Transverse colon (tissue), 4 donors: ENCODE data around the gene CARMIL1. TPM values are rescaled to one million over a fixed set of nuclear protein-coding genes. Genes with fewer than 3 reads are reported as not detected.

Source experiments
- DNase-seq: peaks from one replicate; pipeline ENCODE4 v3.0.0-alpha.2; 2019
- H3K27ac ChIP-seq, 4 donors: fragments of 200-600 bp; sonication (generic); 2 replicates each; pipeline ENCODE4 v1.5.1; 2016 to 2018; ENCODE audit warnings: inconsistent platforms in 4 of 4
- H3K27me3 ChIP-seq: fragments of 200-600 bp; sonication (generic); 2 replicates; pipeline ENCODE4 v1.5.1; 2017; ENCODE audit warnings: inconsistent platforms
- H3K36me3 ChIP-seq, 4 donors: fragments of 200-600 bp; sonication (generic); 2 replicates each; pipeline ENCODE4 v1.5.1; 2017 to 2019; ENCODE audit warnings: inconsistent platforms in 4 of 4
- H3K4me1 ChIP-seq, 4 donors: fragments of 200-600 bp; sonication (generic); 2 replicates each; pipeline ENCODE4 v1.5.1; 2017 to 2020; ENCODE audit warnings: inconsistent platforms in 4 of 4
- H3K4me3 ChIP-seq, 4 donors: fragments of 200-600 bp; sonication (generic); 1 replicate in 1 of 4; 2 replicates in 3 of 4; pipeline versions ENCODE4 v1.5.1 to v1.6.1; 2017 to 2019; ENCODE audit warnings: inconsistent platforms in 4 of 4
- H3K9me3 ChIP-seq, 2 donors: fragments of 200-600 bp; sonication (generic); 2 replicates each; pipeline ENCODE4 v1.5.1; 2017 to 2019; ENCODE audit warnings: inconsistent platforms in 2 of 2
- EP300 ChIP-seq: sonication (generic); formaldehyde crosslinking; IDR thresholded peaks from one replicate; pipeline ENCODE4 v1.6.1; 2017; ENCODE audit warnings: antibody characterized with exemption, low read depth
- POLR2A ChIP-seq: fragments of 450-650 bp; IDR thresholded peaks from one replicate; pipeline ENCODE4 v1.6.1; 2016; ENCODE audit warnings: antibody characterized with exemption, mild to moderate bottlenecking, moderate library complexity
- POLR2AphosphoS5 ChIP-seq, 3 donors: sonication (generic); formaldehyde crosslinking; IDR thresholded peaks; one replicate each; pipeline ENCODE4 v1.6.1; 2016; ENCODE audit warnings: antibody characterized with exemption in 3 of 3
- WGBS, 2 donors: methylation state at CpG; one replicate each; pipeline ENCODE4 v1.1.5; 2018; ENCODE audit warnings: low coverage in 1 of 2; 5-methylcytosine and 5-hydroxymethylcytosine counted together
- in situ Hi-C, 4 donors: fragments of 200-750 bp; cut with MboI; loops; one replicate each; pipeline versions ENCODE4 v1.15.0 to v1.15.1; 2017; ENCODE audit warnings: low sequenced_read_pairs in 3 of 4, low pct_ligation_motif_present in 1 of 4, low pct_unique_long_range_greater_than_20kb in 1 of 4
- intact Hi-C: fragments of 100-400 bp; cut with DNase I; formaldehyde crosslinking; loops from one replicate; pipeline ENCODE4 v1.15.1; 2023; ENCODE audit warnings: low total_unique reads
- total RNA-seq, 4 donors: library from RNA; depleted of rRNA; stranded (reverse); fragments of >200 nt; gene quantifications; one replicate each; pipeline ENCODE4 v1.1.0, GENCODE V29; 2016
- TF ChIP-seq, protein P1 (sequence below), 5 experiments: fragments of 200-600 bp in 3 of 5; fragments of 450-650 bp in 2 of 5; sonication (generic) in 3 of 5; IDR thresholded peaks; 1 replicate in 2 of 5; 2 replicates in 3 of 5; pipeline ENCODE4 v1.5.1; 2016 to 2017; ENCODE audit warnings: antibody characterized with exemption in 5 of 5, inconsistent platforms in 3 of 5, mild to moderate bottlenecking in 2 of 5, moderate library complexity in 1 of 5

The CARMIL1 gene
- total RNA-seq, 4 donors from 2014 or later = 25.1 to 93.5 (median 61.0) TPM

DNA sequence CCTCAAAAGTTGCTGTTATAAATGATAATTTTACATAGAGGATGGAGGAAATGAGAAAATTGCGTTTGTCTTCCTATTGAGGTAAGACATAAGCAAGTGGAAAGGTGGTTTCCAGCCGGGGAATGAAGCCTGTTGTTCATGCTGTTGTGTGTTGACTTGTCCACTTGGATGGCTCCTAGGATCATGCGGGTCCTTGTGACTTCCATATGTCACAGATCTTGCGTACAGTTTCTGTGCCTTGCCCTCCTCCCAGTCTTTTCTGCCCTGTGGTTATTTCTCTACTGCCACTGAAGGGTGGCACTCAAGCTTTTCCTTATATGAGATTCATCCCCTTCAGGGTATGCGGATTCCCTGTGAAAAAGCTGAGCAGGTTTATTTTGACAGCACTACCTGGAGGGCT is 116.6 kb downstream of the CARMIL1 start:
- Histone ChIP-seq H3K27ac (no peak overlapping the region), H3K36me3 (no peaks in the 10 kb centered on the region), H3K4me3 (no peak overlapping the region), H3K27me3 (no peaks in the 10 kb centered on the region), H3K4me1 (no peaks in the 10 kb centered on the region), H3K9me3 (no peaks in the 10 kb centered on the region)
- no peak for DNase-seq
- intact Hi-C loops (no loop called here), in situ Hi-C loops (no loop called here)
- WGBS, 2 donors = 77 to 100% methylated on average over 2 to 5 of the region's 5 CpGs
- TF ChIP-seq EP300 (no peak), POLR2A (no peak), POLR2AphosphoS5 (IDR thresholded peaks at IDR 0.05) (no peak)
- TF ChIP-seq, protein P1, sequence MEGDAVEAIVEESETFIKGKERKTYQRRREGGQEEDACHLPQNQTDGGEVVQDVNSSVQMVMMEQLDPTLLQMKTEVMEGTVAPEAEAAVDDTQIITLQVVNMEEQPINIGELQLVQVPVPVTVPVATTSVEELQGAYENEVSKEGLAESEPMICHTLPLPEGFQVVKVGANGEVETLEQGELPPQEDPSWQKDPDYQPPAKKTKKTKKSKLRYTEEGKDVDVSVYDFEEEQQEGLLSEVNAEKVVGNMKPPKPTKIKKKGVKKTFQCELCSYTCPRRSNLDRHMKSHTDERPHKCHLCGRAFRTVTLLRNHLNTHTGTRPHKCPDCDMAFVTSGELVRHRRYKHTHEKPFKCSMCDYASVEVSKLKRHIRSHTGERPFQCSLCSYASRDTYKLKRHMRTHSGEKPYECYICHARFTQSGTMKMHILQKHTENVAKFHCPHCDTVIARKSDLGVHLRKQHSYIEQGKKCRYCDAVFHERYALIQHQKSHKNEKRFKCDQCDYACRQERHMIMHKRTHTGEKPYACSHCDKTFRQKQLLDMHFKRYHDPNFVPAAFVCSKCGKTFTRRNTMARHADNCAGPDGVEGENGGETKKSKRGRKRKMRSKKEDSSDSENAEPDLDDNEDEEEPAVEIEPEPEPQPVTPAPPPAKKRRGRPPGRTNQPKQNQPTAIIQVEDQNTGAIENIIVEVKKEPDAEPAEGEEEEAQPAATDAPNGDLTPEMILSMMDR (IDR thresholded peaks at IDR 0.05) = no peak

GRCh38 chr6:25397406-25397805 is 118.2 kb downstream of the CARMIL1 start:
- H3K4me1 ChIP-seq = no peaks in the 10 kb centered on the region
- H3K27me3 ChIP-seq = no peaks in the 10 kb centered on the region
- intact Hi-C loops (no loop called here), in situ Hi-C loops (no loop called here)
- TF ChIP-seq, protein P1 (IDR thresholded peaks at IDR 0.05) = no peak
- TF ChIP-seq POLR2AphosphoS5 (IDR thresholded peaks at IDR 0.05) (no peak), POLR2A (no peak), EP300 (no peak)
- no peak overlapping the region for H3K27ac ChIP-seq
- H3K36me3 ChIP-seq = no peaks in the 10 kb centered on the region
- no peak overlapping the region for H3K4me3 ChIP-seq
- DNase-seq = no peak
- 88% methylated on average over 2 of the region's 2 CpGs for WGBS, 2 donors
- no peaks in the 10 kb centered on the region for H3K9me3 ChIP-seq

DNA sequence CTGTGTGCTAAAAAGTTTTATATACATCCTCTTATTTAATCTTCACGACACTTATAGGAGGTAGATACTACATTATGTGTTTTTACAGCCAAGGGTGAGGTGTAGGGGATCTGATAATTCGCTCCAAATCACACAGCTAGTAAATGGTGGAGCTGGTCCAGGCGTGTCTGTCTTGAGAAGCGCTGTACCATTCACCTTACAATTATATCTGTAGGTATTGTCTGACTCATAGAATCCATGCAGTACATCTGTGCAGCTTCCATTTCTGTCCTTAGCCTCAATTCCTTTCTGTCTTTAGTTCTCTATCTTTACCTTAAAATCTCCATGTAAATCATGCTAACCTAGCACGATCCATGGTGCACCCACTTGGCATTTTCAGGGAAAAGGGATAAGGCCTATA is 120.7 kb downstream of the CARMIL1 start:
- Histone ChIP-seq H3K27ac (no peak overlapping the region), H3K4me1 (peaks cover 0 to 10% (median 7%) of the 10 kb centered on the region in 4 donors), H3K9me3 (no peaks in the 10 kb centered on the region), H3K4me3 (no peak overlapping the region), H3K27me3 (no peaks in the 10 kb centered on the region), H3K36me3 (no peaks in the 10 kb centered on the region)
- in situ Hi-C loops (no loop called here), intact Hi-C loops (no loop called here)
- no peak for DNase-seq
- 92% methylated on average over 5 of the region's 5 CpGs for WGBS, 2 donors
- TF ChIP-seq POLR2A (no peak), POLR2AphosphoS5 (IDR thresholded peaks at IDR 0.05) (no peak), EP300 (no peak)
- TF ChIP-seq, protein P1 (IDR thresholded peaks at IDR 0.05) = no peak

DNA sequence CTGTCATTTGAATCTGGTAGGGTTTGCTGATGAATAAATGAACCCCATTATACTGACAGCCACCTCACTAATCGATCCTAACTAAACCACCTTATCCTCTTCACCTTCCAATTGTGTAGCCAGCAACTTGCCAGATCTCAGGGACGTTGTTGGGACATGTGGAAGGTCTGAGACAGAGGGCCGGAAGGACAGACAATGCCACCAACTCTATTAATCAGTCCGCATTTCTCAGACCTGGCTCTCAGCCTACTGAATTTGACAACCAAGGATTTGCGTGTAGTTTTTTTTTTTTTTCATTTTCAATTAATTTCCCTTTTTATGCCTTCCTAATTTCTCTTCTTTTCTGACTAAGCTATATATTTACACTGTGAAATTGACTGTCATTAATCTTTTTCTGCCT is 122.5 kb downstream of the CARMIL1 start:
- H3K27ac ChIP-seq = no peak overlapping the region
- WGBS, 2 donors = 88 to 95% methylated on average over 5 of the region's 5 CpGs
- H3K4me3 ChIP-seq = no peak overlapping the region
- peaks cover 5 to 24% (median 16%) of the 10 kb centered on the region in 4 donors for H3K4me1 ChIP-seq
- H3K27me3 ChIP-seq = no peaks in the 10 kb centered on the region
- intact Hi-C loops (no loop called here), in situ Hi-C loops (no loop called here)
- no peak for DNase-seq
- no peaks in the 10 kb centered on the region for H3K36me3 ChIP-seq
- H3K9me3 ChIP-seq = no peaks in the 10 kb centered on the region
- TF ChIP-seq, protein P1 (IDR thresholded peaks at IDR 0.05) = no peak
- TF ChIP-seq EP300 (no peak), POLR2A (no peak), POLR2AphosphoS5 (IDR thresholded peaks at IDR 0.05) (no peak)
